Stimulated activated CD4-positive, alpha-beta T cell treated with anti-CD3 and anti-CD28 coated beads, TNF-alpha, amount 100 ng/mL, for 4 hours (primary cell): ENCODE measurements around the gene ST6GALNAC5.
"Not testable (repeated sequence)": the region's sequence is repeated elsewhere in the genome, so short reads cannot be mapped to it uniquely, and the experiment has no call there.

Source experiments
- DNase-seq, 3 experiments: peaks; one replicate each; pipeline ENCODE4 v3.0.0-alpha.2; 2020; ENCODE audit warnings: low read depth in 3 of 3

The ST6GALNAC5 gene

GRCh38 chr1:76938304-76938703 lies 71.0 kb downstream of the ST6GALNAC5 start:
- no peak for DNase-seq

DNA sequence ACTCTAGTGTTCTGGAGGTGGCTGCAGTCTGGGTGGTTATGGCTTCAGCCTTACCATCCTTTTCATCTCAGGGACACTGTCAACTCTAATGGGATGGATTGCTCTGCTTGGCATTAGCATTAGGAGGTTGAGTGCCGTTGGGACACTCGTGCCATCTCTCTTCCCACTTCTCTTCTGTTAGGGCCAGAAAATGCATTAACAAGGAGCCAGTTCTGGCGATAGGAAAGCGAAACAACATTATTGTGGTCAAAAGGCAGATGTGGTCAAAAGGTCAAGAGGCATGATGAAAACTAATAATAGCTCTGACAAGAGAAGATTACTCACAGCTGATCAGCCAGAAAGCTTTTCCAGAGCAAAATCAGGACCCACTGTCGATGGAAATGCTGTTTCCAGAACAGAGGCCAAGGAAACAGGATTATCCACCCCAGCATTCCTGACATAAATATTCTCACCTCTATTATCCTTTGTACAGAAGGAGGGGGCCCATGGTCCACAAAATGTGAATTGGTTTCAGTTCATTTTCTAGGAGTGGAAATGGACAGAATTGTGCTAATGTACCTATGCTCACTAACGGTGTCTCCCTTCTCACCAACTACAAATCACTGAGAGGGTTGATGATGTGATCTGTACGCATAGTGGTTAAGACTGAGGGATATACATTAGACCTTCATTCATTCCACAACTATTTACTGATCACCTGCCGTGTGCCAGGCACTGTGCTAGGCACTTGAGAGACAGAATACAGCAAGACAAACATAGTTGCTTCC lies 72.0 kb downstream of the ST6GALNAC5 start:
- no peak for DNase-seq

DNA sequence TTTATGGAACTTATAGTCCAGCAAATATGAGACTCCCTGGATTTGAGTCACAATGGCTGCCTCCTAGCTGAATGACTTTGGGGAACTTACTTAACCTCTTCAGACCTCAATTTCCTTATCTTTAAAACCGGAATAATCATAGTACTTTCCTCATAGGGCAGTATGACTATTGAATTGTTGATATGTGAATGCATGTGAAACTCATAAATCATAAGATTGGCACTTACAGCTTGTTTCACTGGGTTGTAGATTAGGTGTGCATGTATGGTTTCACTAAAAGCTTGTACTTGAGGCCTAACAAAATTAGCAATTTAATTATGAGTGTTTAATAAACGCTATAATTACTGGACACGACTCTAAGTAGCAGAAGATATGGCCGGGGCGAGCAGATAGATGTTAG lies 72.5 kb downstream of the ST6GALNAC5 start:
- no peak for DNase-seq

DNA sequence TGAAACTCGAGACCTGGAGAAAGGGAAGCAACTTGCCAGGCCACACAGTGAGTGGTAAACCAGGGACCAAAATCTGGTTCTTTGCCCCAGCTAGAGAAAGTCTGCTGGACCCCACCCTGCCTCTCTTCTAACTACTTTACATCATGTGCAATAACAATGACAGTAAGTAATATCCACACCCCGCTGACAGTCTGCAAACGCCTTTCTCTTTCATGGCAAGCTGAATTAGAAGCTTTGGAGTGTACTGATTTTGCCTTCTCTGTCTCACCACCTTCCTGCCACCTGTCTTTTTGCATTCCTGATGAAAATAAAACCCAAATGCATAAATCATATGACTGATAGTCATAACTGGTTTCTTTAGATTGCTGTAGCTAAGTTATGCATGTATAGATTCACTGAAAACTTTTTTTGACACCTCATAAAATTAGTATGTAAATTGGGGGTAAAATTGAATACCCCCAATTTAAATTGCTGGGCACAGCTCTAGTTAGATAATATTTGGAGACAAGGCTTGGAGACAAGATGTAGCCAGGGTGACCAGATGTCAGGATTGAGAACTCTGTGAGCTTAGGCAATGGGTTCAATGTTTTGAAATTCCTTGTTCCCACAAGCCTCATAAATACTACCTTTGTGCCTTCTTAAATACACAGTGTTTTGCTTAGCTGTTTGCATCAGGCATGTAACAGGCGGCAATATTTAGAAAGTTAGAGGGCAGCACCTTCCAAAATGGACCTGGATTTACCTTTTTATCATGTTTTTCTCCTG lies 73.5 kb downstream of the ST6GALNAC5 start:
- DNase-seq, result no peak

DNA sequence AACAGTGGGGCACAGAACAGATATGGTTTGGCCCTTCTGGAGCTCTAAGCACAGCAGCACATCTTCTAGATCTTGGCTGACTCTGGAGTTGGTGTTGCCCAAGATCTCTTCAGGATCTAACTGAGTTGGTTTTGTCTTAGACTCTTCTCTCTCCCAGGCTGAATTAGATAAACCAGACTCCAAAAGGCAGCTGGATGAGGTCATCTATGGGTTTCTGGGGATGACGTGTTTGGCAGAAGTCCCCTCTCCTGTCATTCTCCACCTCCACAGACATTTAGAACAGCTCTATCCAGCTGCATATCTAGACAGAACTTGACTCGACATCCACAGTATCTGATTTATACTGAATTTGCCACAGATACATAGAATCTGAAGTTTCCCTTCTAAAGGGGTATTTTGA lies 75.3 kb downstream of the ST6GALNAC5 start:
- DNase-seq, result no peak

GRCh38 chr1:76944942-76945341 lies 77.7 kb downstream of the ST6GALNAC5 start:
- DNase-seq, result no peak

- no peak for DNase-seq
Observed at GRCh38 chr1:76948846-76949245, 81.6 kb downstream of the ST6GALNAC5 start.

DNA sequence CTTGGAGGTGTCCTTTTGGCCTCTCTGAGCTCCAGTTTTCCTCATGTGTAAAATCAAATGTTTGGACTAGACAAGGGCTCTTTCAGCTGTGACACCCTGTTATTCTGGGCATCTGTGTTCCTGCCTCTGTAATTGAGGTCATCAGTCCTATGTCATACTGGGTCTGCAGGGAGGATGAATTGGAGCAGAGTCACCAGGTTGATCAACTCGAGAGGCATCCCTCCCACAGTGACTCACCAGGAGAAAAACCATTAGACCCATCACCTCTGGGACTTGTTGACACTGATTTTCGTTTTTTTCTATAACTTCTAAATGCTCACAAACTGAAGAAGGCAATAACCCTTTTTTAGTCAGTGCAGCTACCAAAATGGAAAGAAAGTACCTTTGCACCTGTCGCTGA lies 82.2 kb downstream of the ST6GALNAC5 start:
- no peak for DNase-seq

GRCh38 chr1:76950306-76950705 lies 83.0 kb downstream of the ST6GALNAC5 start:
- no peak for DNase-seq

DNA sequence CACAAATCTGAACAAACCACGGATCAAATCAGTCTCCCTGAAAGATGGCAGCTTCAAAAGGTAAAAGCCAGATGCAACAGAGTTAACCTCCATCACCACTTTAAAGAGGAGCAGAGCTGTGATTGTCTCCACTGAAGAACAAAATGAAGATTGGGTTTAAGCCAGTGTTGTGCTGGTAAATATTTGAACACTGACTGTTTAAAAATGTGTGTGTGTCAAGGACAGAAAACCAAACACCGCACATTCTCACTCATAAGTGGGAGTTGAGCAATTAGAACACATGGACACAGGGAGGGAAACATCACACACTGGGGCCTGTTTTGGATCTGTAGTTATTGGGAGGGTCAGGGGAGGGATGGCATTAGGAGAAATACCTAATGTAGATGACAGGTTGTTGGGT lies 83.9 kb downstream of the ST6GALNAC5 start:
- DNase-seq, result no peak

- no peak for DNase-seq
Observed at GRCh38 chr1:76955652-76956051, 88.4 kb downstream of the ST6GALNAC5 start.

DNA sequence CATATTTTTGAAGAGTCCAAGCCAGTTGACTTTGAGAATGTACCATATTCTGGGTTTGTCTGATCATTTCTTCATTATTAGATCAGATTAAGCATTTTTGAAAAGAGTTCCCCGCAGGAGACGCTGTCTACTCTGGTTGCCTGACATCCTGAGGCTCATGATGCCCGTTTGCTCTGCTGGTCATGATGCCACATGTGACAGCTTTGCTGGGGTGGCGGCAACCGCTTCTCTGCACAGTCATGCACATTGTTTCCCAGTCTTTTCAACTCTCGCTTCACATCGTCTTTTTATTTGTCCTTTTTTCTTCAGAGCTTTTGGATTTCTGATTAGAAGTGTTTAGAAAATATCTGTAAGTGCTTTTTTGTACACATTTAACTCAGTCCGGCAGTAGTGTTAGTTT lies 90.7 kb downstream of the ST6GALNAC5 start:
- DNase-seq, result no peak

DNA sequence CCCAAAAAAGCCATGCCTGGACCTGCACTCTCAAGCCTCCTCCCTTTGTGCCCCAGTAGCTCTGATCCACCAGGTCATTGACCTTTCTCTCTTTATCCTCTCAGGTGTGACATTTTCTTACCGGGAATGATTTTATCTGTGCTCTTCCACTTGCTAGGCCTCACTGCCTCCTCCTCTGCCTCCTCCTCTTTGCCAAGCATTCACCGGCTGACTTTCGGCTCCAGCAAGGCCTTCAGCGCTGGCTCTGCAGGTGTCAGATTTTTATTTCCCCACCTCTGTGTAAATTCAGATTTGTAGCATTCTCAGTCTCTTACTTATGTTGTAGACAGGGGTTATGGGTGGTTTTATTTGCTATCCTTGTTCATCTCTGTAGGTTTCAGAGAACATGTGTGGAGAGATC lies 91.5 kb downstream of the ST6GALNAC5 start:
- no peak for DNase-seq

GRCh38 chr1:76959556-76959955 lies 92.3 kb downstream of the ST6GALNAC5 start:
- DNase-seq, result no peak

DNA sequence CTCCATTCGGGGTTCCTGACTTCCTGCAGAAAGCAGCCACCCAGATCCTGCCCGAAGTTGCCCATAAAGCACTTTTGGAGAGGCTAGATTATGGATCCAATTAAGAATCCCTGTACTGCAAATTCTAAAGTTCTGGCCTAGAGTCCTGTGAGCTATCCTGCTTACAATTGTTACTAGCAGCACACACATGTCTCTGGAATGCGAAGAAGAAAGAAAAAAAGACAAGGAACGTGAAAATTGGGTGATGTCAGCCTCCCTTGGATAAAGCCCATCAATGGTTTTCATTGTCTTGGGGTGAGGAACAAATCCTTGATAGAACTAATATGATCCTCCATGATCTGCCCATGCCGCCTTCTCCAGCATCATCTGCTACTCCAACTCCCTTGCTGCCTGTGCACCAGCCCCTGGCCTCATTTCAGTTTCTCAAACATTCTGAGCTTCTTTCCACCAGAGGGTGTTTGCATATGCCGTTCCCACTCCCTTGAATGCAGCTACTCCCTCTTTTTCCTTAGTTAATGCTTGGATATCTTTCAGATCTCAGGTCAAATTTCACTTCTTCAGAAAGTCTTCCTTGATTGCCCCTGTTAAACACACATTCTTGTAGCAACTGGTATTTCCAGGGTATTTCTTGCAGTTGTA lies 94.0 kb downstream of the ST6GALNAC5 start:
- no peak for DNase-seq

DNA sequence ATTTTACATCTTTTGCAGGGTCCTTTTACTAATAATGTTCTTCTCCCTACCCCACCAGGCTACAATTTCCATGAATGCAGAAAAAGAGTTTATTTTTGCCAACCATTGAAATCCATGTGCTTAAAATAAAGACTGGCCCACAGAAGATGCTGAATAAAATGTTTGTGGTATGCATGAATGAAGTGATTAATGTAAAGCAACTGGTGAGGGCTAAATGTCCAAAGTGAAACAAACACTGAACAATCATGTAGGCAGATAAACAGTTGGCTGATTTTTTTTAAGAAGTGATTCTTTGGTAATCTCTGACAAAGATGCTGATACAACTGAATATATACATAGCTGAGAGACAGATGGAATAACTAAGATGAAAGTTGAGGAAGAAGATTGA lies 94.5 kb downstream of the ST6GALNAC5 start:
- no peak for DNase-seq

DNA sequence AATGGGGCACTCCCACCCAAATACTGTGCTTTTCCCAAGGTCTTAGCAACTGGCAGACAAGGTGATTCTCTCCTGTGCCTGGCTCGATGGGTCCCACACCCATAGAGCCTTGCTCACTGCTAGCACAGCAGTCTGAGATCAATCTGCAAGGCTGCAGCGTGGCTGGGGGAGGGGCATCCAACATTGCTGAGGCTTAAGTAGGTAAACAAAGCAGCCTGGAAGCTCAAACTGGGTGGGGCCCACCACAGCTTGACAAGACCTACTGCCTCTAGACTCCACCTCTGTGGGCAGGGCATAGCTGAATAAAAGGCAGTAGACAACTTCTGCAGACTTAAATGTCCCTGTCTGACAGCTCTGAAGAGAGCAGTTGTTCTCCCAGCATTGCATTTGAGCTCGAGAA lies 114.0 kb downstream of the ST6GALNAC5 start:
- not testable (repeated sequence) for DNase-seq

GRCh38 chr1:76989976-76990375 lies 122.7 kb downstream of the ST6GALNAC5 start:
- no peak for DNase-seq

DNA sequence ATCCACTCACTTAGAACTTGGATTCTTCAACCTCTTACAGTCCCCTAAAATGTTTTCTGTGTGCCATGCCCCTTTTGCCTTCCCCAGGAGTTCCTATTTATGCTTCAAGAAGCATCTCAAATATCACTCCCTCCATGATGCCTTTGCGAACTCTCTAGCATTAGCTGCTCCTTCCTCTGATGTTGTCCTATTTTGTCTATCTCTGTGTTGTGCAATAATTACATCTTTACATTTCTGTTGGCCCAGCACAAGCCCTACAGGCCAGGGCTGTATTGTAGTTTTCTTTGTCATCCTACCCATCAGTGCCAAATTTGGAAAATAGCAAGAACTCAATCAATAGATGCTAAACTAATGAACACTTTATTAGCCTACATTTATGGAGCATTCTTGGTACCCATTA lies 125.8 kb downstream of the ST6GALNAC5 start:
- DNase-seq, result no peak

GRCh38 chr1:76998582-76999223 lies 131.4 kb downstream of the ST6GALNAC5 start:
- DNase-seq, result no peak

DNA sequence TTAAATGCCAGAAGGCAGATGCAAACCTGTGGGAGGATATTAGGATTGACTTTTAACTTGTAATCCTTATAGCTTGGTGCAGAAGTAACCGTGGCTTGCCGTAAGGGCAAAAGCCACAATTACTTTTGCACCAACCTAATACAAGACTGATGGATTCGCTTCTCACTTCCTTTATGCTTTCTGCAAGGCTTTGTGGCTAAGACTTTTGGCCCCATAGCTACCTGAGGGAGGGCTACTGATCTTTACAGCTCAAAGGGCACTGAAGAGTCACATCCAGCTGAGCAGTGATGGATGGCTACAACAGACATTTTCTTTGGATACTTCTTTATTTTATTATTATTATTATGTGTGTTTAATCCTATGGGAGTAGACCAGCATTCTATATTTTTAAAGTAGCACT lies 140.4 kb downstream of the ST6GALNAC5 start:
- DNase-seq, result no peak

DNA sequence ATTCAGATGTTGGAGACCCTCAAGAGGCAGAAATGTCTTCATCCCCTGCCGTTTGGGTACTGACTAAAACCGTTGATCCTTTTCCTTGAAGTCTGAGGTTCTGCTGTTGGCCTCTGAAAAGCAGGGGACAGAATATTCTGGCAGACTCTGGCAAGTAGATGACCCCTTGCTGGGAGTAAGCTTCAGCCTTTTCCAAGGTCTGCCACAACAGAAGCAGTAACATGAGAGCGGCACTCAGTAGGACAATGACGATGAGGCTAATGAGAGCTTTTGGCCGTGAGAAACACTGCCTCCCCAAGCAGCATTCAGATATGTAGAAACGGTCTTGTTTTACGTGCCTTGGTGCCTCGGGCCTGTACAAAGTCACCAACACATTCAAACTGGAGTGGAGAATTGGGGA lies 143.7 kb downstream of the ST6GALNAC5 start:
- DNase-seq, result no peak
